Measurements from ENCODE around the gene TMEM31.
A peak's percentile ranks its signal among the peaks of the same experiment; 100 is the strongest.
"Not testable (repeated sequence)": the region's sequence is repeated elsewhere in the genome, so short reads cannot be mapped to it uniquely, and the experiment has no call there.

Gene TMEM31

DNA sequence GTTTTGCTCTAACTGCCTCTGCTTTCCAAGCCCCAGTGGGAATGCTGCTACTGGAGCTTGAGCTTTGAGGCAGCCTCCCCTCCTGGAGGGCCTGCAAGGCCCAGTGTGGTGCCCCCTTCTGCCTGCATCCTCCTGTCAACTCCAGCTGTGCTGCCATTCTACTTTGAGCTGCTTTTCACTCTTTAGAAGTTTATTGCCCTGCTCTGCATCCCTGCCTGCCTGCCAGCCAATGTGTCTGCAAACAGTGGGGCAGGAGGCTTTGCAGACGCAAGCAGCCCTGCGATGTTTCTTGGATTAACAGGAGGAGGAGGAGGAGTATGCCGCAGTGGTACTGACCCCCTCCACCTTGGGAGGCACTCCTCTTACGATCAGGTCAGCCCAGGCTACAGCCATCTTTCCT lies 16.4 kb downstream of the TMEM31 start:
- DNase-seq = peak; percentile 62

DNA sequence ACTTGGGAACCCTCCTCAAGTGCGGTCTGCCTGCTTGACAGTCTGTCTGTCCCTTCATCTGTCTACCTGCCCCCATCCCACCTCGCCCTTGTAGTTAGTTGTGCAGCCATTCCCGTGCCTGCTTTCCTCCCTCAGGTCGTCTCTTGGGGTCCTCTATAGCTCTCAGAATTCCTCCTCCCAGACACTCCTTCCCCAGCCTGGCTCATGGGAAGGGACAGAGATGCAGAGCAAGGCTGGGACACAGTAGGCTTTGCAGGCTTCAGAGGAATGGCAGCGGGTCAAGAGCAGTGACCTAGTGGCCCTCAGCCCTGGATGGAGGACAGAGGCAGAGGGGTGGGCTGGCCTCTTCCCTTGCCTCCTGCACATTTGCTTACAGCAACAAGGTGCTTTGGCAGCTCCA lies 18.3 kb downstream of the TMEM31 start:
- no peak for DNase-seq

DNA sequence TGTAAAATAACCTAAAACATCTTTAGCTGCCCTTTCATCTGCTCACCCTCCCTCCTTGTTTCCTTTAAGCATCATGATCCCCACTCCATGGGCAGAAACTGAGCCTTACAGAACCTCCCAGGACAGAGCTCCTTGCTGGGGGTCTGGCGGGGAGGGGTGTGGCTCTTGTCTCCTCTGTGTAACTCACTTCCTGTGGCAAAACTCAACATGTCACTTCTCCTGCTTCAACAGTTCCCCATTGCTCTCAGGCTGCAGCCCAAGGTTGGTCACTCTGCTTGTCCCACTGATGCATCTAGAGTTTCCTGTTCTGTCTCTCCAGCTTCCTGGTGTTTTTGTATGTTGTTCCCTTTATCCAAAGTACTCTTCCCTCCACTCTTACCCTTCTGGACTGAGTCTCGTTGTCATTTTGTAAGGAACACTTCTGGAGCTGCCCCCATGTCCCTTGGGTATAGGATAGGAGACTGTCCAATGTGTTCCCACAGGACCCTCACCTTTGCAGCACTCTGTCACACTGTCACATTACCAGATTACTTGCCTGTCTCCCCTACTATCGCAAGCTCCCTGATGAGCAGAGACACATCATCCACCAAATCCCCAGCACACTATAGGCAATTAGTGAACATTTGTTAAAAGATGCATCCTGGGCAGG lies 19.6 kb downstream of the TMEM31 start:
- DNase-seq = peak; percentile 69

- peak; percentile 86 for DNase-seq
These were observed 20.2 kb downstream of the TMEM31 start for GRCh38 chrX:103730796-103731493.

- peak; percentile 71 for DNase-seq
These were observed 22.3 kb downstream of the TMEM31 start for GRCh38 chrX:103733017-103733416.

DNA sequence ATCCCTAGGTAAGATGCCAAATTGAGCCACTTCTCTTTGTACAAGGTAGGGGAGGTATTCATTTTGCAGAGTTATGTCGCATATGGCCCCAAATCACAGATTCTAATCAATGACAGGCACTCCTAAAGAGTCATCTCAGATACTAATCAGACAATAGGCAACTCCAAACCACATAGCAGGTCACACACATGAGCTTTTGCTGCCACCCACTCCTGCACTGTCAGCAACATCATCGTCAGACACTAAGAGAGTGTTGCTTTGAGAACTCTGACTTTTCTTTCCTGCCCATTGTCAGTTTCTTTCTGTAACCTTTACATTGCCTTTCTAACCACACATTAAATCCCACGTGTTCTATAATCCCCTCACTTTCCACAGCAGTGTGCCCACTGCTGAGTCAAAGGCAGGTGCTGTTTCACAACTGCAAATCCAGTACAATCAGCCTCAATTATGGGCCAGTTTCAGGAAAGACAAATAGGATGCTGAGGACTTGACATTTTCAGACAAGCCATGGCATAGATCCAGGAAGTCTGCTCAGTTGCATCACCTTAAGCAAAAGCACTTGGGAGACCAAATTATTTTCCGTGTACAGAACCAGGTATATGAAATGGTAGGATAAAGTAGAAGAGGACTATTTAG lies 23.5 kb downstream of the TMEM31 start:
- DNase-seq = no peak

DNA sequence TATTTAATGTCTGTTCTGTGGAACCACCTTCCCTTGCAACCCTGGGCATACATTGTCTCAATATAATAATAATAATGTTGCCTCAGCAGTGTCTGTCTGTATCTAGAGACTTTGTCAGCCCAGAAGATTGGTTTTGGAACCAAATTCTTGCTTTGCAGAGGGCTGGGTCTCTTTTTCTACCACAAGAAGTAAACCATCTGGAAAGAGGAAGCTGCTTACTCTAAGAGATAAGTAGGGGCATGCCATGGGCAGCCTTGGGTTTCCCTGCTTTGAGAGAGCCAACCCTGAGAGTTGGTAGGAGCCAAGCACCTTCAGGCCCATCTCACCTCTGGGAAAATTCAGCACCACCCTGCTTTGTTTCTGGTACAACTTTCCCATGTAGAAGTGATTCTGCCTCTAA lies 27.0 kb downstream of the TMEM31 start:
- DNase-seq = no peak

- no peak for DNase-seq
These were observed 28.7 kb downstream of the TMEM31 start for GRCh38 chrX:103739421-103739820.

GRCh38 chrX:103741879-103742278 lies 31.2 kb downstream of the TMEM31 start:
- DNase-seq = no peak

- no peak for DNase-seq
These were observed 31.6 kb downstream of the TMEM31 start for GRCh38 chrX:103742339-103742738.

DNA sequence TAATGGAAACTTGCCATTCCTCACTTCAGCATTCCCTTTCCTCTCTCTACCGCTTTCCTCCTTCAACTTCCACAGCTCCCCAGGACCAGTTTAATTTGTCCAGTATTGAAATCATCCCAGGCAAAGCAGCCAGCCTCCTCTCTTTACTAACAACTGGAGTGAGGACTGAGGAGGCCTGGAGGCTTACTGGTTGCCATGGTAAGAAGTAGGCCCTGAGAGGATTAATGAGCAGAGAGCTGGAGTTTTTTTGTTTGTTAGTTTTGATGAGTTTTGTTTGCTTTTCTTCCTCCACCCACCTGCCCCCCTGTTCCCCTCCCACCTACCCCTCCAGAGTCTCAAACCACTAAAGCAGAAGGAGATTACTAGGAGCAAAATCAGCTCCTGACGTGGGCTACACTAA lies 36.5 kb downstream of the TMEM31 start:
- no peak for DNase-seq

DNA sequence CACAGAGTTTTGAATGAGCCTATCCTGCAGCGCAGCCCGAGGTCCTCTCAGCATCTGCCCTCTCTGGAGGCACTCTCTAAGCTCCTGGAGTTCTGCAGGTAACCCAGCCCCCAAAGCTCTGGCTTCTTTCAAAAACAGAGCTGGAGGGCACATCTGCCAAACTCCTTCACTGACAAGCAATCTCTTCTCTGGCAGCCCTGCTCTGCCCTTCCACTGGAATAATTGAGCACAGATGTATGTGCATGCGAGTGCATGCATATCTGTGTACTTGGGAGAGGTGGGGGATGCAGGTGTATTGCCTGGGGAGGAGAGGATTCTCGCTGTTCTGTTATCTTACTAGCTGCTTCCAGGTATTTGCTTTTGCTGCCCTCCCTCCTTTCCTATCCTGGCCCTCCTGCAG lies 43.7 kb downstream of the TMEM31 start:
- DNase-seq = peak; percentile 81

DNA sequence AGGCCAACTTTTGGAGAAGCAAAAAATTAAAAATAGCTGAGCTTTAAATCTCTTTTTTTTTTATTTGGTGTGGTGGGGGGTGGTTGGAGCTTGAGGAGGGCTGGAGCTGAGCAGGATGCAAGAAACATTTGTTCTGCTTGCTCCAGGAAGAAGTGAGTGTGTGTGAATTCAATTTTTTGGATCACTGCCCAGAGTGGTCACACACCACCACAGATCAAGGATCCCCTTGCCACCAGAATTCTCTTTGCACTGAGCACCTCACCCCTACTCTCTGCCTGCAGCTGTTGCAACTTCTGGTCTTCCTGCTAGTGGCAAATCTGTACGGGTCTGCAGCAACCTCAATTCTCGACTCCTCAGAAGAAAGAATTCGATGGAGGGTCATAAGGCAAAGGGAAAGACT lies 46.0 kb downstream of the TMEM31 start:
- DNase-seq = no peak

GRCh38 chrX:103758555-103758954 lies 47.8 kb downstream of the TMEM31 start:
- DNase-seq = no peak

DNA sequence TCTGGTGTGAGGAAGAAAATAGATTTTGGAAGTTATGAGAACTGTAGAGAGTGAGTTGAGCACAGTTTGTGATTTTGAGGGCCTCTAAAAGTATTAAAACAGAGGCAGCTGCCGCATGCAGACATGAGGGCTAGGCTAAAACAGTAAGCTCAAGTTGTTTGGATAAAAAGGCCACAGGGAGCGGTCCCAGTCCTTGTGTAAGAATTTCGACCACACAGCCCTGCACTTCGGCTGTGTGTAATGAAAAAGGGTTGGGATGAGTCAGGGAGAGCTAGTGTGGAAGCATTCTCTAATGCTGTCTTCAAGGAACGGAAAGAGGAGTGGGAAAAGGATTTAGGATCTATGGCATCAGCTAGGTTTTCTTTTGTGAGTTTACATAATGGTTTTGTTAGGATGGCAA lies 52.8 kb downstream of the TMEM31 start:
- DNase-seq = not testable (repeated sequence)

Measured in islet precursor cell (in vitro differentiated cells).